GM19238 (cell line): Measurements from ENCODE around the gene MYLK4.

Source experiments
- DNase-seq: peaks from one replicate; pipeline ENCODE4 v3.0.0; 2011; ENCODE audit warnings: low spot score; ENCODE audit not compliant: insufficient read length

Gene MYLK4

DNA sequence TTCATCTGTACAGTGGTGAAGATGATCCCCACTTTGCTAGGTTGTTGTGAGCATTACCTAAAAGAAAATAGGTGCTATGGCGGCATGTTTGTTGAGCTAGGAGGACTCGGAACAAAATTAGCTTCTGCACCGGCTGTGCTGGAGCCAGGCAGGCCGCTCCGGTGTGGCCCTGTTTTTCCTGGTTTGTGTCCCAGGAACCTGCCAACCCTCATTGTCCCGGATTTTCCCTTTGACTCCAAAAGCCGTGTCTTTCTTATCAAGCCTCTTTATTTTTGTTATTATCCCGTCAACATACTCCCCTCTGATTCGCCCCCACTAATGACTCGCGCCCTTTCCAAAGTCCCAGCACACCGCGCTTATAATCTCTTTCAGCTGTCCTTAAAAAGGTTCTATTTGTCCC lies 117.0 kb downstream of the MYLK4 start:
- no peak for DNase-seq

DNA sequence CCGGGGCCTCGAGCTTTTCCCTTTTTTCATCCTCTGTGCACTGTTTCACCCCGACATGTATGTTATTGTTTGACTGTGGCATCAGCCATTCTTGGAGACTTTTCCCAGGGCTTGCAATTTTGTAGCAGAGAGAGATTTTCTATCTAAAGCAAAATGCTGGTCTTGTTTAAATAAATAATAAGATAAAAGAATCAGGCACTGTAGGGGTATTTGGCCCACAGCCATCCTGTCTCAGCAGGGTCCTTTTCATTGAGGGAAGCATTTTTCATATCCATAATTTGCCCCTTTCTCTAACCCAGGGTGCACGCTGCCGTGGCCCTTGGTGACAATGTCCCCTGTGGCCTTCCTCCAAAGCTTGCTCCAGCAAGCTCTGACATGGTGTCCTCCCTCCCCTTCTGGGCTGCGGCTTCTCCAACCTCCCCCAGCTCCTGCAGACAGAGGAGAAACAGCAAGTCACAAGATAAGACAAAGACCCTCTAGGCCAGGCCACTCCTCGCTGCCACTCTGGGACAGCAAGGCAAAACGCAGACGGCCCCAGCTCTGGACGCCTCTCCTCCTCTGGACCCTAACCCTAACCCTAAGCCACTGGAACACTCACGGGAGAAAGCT lies 117.6 kb downstream of the MYLK4 start:
- no peak for DNase-seq

DNA sequence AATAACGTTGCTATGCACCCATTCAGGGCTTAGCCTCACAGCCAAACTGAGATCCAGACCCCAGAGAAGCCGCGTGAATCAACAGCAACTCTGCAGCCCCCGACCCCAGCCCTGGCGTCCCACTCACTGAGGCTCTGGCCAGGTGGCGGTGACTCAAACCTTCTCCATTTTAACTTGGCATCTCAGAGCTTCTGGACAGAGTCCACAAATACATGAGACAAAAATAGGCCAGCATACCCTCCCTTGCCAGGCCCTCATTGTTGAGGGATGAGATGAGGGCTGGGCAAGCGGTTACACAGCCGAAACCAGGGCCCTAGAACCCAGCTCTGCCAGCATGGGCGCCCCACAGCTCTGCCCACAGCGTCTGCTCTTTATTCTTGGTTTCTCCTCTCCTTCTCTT lies 118.4 kb downstream of the MYLK4 start:
- DNase-seq: no peak

DNA sequence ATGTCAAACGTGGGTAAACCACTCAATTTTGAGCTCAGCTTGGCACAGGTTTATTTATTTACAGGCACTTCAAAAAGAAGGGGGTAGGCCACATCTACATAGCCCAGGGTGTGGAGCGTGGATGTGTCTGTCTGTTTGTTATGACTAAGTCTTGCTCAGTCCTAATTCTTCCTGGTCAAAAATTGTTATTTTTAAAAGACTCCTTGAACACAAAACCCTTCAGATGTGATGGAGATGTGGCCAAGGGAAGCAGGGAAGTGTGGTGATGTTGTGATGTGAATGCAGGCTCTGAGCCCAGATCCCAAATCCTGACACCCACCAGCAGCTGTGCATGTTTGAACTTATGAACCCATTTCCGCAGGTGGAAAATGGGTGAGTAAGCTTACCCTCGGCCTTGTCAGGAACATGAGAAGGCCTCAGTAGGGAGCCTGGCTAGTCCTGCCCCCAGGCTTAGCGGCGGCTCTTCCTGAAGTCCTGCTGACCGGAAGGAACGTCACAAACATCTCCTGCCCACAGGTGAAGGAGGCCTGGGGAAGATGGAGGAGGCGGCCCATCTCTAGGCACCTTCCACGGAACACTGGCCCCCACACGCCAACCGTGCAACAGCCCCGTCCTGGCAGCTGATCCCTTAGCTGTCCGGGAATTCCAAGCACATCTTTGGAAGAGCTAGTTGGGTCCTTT lies 119.7 kb downstream of the MYLK4 start:
- no peak for DNase-seq

DNA sequence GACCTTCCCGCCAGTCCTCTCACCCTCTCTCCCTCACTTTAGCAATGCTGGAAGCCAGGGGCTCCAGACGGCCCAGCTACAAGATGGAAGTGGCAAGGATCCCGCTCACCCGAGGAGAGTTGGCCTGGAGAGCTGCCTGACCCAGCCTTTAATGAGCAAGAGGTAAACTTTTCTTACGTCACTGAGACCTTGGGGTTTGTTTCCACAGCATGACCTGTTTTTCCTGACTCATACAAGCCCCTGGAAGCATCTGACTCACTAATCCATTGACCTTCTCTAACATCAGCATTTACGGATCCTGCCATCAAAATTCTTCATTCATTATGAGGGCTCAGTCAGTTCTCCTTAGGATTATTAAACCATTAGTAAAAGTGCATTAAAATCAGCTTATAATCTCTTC lies 120.4 kb downstream of the MYLK4 start:
- DNase-seq: no peak

DNA sequence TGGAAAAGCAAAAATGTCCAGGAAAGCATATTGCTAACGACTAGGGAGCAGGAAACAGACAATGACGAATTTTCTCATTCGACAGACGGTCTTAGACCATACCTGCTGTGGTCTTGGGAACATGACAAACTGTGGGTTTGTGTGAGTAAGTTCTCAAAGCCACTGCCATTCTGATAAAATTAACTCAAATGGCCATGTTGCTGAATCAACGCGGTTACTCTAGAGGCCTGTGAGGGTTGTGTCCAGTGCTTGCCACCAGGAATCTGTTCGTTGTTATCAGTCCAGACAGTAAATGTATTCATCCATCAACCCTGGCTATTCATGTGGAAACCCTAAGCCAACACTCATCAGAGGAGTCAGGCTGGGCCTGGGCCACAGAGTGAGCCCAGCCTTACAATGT lies 124.3 kb downstream of the MYLK4 start:
- no peak for DNase-seq

DNA sequence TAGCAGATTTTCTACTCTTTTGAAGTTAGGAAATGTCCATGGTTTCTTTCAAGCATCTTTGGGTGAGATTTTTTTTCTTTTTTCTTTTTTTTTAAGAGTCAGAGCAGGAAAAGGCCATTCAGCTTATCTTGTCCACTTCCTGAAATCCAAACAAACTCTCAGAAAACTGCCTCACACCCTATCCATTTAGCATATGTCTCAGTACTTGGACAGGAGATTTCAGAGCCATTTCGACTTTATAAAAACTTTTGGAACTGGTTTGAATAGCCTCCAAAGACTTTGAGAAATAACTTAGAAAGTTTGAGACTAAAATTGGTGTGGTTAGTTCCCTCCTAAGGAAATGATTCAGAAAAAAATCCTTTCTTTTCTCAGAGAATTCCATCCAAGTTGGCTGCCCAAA lies 125.1 kb downstream of the MYLK4 start:
- no peak for DNase-seq

DNA sequence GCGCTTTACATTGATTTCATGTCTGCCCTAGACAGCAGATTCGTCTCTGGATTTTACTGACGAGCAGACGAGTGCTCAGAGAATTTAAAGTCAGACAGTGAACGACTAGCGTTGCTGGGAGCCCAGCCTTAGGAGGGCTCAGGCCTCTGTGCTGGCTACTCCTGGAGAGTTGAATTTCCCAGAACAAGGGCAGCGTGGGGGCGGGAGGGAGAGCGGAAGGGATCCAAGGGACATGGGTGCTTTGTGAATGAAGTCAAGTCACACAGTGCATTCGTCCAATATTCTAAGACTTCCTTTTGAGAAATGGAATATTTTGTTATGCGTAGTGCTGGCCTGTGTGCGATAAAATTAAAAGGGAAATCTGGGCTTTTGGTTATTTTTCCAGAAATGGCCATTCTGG lies 126.5 kb downstream of the MYLK4 start:
- DNase-seq: no peak

DNA sequence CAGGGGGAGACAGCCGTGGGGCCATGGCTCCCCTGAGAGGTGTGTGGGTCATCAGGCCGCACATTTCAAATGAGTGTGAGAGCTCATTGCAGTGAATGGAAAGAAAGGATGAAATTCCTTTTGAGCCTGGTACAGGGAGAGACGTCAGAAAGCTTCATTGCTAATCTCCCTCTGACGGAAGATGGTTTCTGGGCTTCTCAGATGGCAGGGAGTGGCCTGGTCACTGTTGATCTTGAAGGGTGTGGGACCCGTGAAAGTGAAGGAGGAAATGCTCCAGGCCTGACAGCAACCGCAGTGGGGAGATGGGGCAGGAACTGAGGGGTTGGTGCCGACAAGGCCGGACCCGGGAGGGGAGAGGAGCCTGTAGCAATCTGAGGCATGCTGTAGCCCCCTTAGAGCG lies 127.4 kb downstream of the MYLK4 start:
- DNase-seq: no peak

DNA sequence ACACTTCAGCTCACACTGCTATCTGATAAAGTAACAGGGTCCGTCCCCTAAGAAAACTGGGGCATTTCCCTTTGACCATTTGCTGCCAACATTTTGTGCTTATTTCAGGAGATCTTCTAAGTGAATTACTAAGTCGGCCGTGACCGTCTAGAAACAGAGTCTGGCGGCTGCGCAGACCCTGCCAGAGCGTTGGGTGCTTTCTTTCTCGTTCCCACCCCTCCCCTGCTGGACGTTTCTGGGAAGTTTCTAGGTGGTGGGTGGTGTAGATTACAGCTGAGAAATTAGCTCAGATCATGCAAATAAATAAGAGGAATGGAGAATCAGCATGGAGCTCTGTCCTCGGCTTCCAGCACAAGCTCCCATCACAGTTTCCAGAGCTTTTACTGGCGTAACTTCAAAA lies 128.1 kb downstream of the MYLK4 start:
- no peak for DNase-seq

DNA sequence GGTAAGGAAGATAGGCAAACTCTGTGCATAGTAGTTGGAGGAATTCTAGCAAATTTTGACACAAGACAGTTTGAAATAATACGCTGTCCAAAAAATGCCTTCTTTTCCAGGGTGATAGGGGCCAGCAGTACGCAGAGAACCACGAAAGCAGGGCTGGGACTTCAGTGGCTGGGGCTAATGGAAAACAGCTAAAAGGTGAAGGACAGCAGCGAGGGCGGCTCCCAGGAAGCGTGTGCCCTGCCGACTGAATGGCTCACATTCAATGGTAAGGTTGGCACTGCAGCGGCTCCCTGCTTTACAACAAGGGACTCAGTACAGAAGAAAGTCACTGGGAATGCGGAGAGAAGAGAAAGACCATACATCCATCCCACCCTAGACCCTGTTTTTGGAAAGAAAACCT lies 131.1 kb downstream of the MYLK4 start:
- no peak for DNase-seq

DNA sequence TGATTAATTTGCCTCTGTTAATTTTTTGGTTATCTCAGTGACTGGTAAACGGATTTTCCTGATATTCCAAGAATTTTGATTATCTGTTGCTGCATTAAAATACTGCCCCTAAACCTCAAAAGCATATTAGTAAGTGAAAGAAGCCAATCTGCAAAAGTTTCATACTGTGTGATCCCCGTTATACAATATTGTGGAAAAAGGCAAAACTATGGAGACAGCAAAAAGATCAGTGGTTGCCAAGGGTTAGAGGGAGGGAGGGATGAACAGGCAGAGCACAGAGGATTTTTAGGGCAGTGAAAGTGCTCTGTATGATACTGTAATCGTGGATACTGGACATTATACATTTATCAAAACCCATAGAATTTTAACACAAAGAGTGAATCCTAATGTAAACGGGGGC lies 133.0 kb downstream of the MYLK4 start:
- no peak for DNase-seq

DNA sequence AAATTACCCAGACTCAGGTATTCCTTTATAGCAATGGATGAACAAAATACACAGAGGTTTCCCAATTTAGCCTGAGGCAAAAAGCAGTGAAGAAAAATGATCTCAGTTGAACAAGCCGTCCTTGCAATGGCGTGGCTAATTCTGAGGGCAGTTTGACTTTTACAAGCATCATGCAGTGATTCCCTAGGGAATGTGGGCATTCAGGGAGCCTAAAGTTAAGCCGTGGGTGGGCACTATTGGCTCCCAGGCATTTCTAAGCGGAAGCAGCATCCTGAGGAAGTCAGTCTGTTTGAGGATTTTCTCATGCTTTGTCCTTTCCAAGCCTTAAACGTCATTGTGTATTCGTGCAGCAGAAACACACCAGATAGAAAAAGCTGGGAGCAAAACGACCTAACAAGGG lies 133.9 kb downstream of the MYLK4 start:
- DNase-seq: no peak

DNA sequence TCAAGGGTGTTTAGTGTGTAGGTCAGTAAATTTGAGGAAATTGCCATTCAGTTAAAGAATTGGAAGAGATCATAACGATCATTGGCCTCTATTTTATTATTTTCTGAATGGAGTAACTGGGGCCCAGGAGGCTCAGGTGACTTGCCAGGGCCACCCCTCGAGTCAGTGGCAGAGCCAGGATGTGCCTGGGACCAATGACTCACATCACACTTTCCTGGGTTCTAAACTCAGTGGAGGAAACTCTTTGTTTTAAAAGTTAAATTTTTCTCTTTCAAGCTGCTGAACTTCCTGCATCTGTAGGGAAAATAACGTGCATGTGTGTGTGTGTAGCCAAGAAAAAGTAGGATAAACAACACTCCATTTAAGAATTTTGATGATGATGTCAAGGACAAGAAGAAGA lies 135.5 kb downstream of the MYLK4 start:
- DNase-seq: no peak

DNA sequence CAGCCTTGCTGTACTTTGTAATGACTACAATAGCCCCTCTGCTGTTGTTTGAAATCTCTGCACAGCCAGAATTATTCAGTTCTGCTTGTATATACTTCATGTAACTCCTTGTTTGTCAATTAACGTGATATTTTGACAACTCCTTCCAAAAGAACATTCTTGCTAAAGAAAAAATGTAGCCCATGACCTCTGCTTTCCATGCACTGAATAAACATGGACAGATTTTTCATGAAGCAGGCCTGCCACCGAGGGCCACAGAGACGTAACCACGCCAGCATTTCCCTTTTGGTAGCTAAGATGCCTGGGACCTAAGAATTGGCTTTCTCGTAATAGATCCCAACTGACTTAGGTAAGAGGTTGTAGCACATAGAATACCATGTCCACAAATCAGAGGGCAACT lies 135.9 kb downstream of the MYLK4 start:
- no peak for DNase-seq

DNA sequence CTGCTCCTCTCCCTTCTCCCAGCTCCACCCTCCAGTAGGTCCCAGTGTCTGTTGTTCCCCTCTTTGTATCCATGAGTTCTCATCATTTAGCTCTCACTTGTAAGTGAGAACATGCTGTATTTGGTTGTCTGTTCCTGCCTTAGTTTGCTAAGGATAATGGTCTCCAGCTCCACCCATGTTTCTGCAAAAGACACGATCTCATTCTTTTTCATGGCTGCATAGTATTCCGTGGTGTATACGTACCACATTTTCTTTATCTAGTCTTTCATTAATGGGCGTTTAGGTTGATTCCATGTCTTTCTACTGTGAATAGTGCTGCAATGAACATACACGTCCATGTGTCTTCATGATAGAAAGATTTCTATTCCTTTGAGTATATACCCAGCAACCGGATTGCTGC lies 136.6 kb downstream of the MYLK4 start:
- DNase-seq: no peak
